Activated naive CD4-positive, alpha-beta T cell treated with Interleukin-2 at 50 U/mL for 16 hours (primary cell): ENCODE measurements around the gene PLA2G3.
"Not testable (repeated sequence)": the region's sequence is repeated elsewhere in the genome, so short reads cannot be mapped to it uniquely, and the experiment has no call there.

Source experiments
- DNase-seq: peaks from one replicate; pipeline ENCODE4 v3.0.0-alpha.2; 2020

PLA2G3 gene

GRCh38 chr22:31122532-31123291, 17.6 kb downstream of the PLA2G3 start, which contains the start of gene INPP5J:
Gene INPP5J, plus strand, starts transcription at chr22:31122966. Its CDS starts 49 bp downstream, at chr22:31123015.
- DNase-seq = no peak

DNA sequence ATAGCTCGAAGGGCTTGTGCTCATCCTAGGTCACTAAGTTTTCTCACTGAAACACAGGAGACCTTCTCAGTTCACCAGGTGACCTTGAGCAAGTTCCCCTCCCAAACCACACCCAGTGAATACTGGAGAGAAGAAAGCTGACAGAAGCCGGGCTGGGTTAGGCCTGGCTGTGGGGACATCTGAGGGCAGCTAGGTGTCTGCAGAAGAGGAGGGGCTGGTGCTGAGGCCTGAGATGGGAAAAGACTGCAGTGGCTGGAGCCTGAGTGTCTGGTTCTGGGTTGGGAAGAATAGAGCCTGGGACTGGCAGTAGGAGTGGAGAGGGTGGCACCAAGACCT, 18.1 kb downstream of the PLA2G3 start:
- no peak for DNase-seq

DNA sequence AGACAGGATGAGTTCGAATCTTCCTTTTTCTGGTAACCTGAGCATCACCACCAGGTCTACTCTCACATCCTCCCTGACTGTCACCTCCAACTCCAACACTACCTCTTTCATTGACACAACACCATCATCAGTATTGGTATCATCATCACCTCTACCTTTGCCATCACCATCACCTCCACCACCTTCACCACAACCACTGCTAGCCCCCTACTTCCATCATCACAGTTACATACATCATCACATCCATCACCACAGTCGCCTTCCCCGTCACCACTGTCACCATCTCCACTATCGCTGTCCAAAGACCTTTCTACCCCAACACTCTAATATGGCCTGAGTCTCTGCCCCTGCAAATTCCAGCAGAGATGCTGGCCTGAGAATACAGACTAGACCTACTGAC, 18.9 kb downstream of the PLA2G3 start:
- no peak for DNase-seq

- DNase-seq = no peak
Observed at GRCh38 chr22:31120642-31121041, 19.7 kb downstream of the PLA2G3 start.

- no peak for DNase-seq
Observed at GRCh38 chr22:31120230-31120629, 20.1 kb downstream of the PLA2G3 start.

GRCh38 chr22:31119026-31119717, 21.1 kb downstream of the PLA2G3 start:
- DNase-seq = no peak

DNA sequence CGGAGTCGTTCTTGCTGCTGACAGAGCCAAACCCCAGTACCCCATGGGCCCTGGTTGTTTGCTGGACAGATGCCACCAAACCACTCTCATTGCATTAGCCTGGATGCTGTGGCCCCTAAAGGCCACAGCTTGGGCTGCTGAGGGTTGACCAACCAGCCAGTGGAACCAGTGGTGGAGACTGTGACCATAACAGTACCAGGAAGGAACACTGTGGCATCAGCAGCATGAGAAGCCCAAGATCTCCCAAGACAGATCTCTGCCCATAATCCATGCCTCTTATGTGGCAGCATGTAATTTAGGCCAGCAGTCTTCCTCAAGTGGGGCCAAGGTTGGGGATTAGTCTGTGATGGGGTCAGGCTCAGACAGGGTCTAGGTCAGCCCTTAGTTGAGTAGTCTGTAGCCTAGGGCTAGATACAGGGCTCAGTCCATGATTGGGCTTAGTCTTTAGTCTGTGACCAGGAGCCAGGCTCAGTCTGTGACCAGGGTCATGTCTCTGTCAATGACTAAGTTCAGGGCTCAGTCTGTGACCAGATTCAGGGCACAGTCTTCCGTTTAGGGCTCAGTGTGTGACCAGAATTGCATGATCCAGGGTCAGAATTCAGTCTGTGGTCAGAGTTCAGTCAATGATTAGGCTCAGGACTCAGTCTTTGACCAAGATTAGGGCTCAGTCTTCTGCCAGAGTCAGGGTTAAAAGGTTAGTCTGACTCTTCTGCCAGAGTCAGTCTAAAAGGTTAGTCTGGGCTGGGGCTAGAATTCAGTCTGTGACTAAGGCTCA, 22.1 kb downstream of the PLA2G3 start:
- DNase-seq = no peak

- not testable (repeated sequence) for DNase-seq
Observed at GRCh38 chr22:31112547-31113091, 27.7 kb downstream of the PLA2G3 start.

GRCh38 chr22:31107894-31108218, 32.5 kb downstream of the PLA2G3 start:
- no peak for DNase-seq

DNA sequence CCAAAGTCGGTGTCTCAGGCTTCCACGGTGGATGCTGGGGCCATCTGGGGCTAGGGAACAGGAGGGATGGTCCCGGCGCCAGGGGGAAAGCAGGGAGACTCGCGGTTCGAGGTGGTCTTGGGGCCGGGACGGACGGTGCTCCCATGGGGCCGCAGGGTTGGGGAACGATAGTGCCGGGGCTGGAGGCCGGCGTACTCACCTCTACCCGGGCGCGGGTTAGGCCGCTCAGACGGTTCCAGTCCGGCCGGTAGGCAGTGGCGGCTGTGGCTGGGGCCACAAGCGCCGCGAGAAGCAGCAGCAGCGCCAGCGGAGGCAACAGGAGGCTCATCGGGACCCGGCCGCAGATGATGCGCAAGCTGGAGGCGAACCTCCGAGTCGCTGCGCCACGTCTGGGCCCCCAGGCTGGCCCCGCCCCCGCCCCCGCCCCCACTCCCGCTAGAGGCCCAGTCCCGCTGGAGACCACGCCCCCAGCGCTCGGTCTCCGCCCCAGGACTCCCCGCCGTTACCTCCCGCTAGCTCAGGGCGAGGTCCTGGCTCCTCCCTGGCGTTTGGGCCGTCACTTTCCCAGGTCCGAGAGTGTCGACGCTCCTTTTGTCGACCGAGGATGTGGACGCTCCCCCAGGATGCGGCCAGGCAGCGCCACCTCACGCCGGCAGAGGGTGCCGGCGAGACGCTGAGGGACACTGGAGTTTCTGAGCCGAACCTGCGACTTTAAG, 33.0 kb downstream of the PLA2G3 start, which contains the start of gene SELENOM:
Gene SELENOM, minus strand, starts transcription at position 391 of the 716 bp plus-strand sequence. Its CDS starts 63 bp downstream, at position 328.
- DNase-seq = peak; percentile 88

DNA sequence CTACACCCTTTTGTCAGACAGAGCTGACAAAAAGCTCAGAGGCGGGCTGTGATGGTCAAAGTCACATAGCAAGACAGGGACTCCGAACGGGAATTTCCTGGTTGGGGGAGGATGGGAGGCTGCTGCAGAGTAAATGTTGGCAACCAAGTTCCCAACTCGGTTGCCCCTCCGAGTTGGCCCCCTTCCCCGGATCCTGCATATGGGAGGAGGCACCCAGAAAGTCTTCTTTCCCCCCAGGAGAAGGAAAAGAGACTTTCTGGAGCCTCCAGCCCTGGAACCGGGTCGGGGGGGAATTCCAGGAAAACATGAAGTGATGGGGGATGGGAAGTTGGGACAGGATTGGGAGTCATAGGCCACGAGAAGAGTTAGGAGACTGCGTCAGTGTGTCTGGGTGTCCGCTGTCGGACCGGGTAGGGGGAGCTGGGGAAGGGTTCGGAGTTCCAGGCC, 33.6 kb downstream of the PLA2G3 start:
- no peak for DNase-seq

- no peak for DNase-seq
Observed at GRCh38 chr22:31106001-31106571, 34.2 kb downstream of the PLA2G3 start.

GRCh38 chr22:31105282-31105929, 34.9 kb downstream of the PLA2G3 start:
- no peak for DNase-seq

DNA sequence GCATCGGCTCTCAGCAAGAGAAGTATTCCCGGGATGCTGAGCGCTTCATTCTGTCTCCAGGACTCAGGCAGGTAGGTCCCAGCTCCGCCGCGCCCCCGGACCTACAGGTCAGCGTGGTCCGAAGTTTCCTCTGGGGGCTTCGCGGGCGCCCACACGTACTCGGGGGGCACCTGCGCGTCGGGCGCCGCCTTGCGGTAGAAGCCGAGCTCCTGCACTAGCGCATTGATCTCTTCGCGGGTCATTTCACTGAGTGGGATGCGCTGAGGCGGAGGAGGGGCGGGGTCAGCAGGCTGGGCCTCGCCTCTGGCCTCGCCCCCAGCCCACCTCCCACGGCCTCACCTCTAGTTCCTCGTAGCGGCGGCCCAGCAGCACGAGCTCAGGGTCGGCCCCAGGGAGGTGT, 35.4 kb downstream of the PLA2G3 start:
- no peak for DNase-seq

- DNase-seq = no peak
Observed at GRCh38 chr22:31103899-31104694, 36.2 kb downstream of the PLA2G3 start.

DNA sequence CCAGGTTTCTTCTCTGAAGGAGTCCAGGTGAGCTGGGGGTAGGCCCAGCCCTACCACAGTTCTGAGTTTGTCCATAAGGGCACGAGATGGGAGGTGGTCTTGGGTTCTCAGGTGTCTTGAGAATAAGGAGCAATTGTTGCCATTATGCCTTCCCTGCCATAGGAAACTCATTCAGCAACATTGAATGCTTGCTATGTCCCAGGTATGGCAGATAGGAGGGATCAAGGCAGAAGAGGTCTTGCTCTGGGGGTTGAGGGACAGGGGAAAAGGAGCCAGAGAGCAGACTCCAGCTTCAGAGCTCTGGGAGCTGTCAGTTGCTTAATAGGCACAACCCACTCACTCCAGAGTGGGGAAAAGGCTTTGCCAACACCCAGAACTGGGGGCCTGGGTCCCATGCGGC, 37.2 kb downstream of the PLA2G3 start:
- no peak for DNase-seq

- no peak for DNase-seq
Observed at GRCh38 chr22:31102441-31103081, 37.7 kb downstream of the PLA2G3 start.

DNA sequence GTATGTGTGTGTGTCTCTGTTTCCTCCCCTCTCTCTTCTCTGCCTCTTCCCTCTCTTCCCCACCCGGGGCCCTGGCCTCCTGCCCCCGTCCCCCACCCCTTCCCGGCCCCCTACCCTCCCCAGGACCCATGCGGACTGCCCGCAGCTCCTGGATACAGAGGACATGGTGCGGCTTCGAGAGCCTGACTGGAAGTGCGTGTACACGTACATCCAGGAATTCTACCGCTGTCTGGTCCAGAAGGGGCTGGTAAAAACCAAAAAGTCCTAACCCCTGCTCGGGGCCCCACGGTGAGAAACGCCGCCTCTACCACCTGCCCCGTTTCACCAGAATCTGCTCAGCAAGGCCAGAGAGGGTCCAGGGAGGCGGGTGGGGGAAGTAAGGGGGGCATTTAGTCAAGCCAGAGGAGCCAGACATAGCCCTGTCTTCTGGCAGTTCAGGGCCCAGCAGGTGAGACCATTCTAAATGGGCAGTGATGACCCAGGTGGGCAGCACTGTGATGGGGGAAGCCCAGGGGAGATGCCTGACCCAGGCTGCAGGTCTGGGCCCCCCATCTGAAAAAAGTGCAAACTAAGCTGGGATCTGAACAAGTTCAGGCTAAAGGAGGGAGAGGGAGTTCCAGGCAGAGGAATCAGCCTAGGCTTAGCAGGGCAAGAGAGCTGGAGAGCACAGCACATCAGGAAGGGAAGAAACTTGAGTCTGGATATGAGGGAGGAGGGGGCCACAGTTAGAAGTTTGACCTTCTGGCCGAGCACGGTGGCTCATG, 39.4 kb downstream of the PLA2G3 start:
- DNase-seq = no peak
